GM23338 (cell line): ENCODE results near the gene CWC15. TPM values are rescaled to one million over a fixed set of nuclear protein-coding genes. Genes with fewer than 3 reads are reported as not detected.

Experiments used
- ATAC-seq: fragments of 200-7000 bp; cut with Tn5 transposase; 3 replicates; pipeline ENCODE4 v1.9.1; 2020
- DNase-seq: peaks from one replicate; pipeline ENCODE4 v3.0.0-alpha.2; 2015; ENCODE audit warnings: low spot score
- H2AFZ ChIP-seq: fragments of 200-600 bp; sonication (generic); 2 replicates; pipeline ENCODE4 v1.8.0; 2016; ENCODE audit warnings: antibody characterized with exemption, mild to moderate bottlenecking, moderate library complexity
- H3F3A ChIP-seq: fragments of 200-600 bp; sonication (generic); replicated peaks from 2 replicates; pipeline ENCODE4 v1.8.0; 2017; ENCODE audit warnings: antibody characterized with exemption, mixed run types, low read depth
- H3K27ac ChIP-seq: fragments of 200-600 bp; sonication (generic); 2 replicates; pipeline ENCODE4 v1.6.1; 2016; ENCODE audit warnings: low read depth
- H3K27me3 ChIP-seq: fragments of 200-600 bp; sonication (generic); 2 replicates; pipeline ENCODE4 v1.8.0; 2016; ENCODE audit warnings: mild to moderate bottlenecking, mixed run types, moderate library complexity; ENCODE audit not compliant: insufficient read depth
- H3K36me3 ChIP-seq: fragments of 200-600 bp; sonication (generic); 2 replicates; pipeline ENCODE4 v1.8.0; 2016; ENCODE audit warnings: mild to moderate bottlenecking; ENCODE audit not compliant: insufficient read depth
- H3K4me1 ChIP-seq: fragments of 200-600 bp; sonication (generic); 2 replicates; pipeline ENCODE4 v1.8.0; 2016; ENCODE audit warnings: mild to moderate bottlenecking, moderate library complexity; ENCODE audit not compliant: insufficient read depth
- H3K4me2 ChIP-seq: fragments of 200-600 bp; sonication (generic); 2 replicates; pipeline ENCODE4 v1.7.1; 2017; ENCODE audit warnings: mixed run types
- H3K4me3 ChIP-seq: fragments of 200-600 bp; sonication (generic); 2 replicates; pipeline ENCODE4 v1.6.1; 2016; ENCODE audit warnings: mixed run types
- H3K79me2 ChIP-seq: fragments of 200-600 bp; sonication (generic); replicated peaks from 2 replicates; pipeline ENCODE4 v1.8.0; 2017; ENCODE audit warnings: mild to moderate bottlenecking; ENCODE audit not compliant: insufficient read depth
- H3K9me2 ChIP-seq: fragments of 200-600 bp; sonication (generic); 2 replicates; pipeline ENCODE4 v1.8.0; 2017; ENCODE audit not compliant: insufficient read depth
- H4K20me1 ChIP-seq: fragments of 200-600 bp; sonication (generic); replicated peaks from 2 replicates; pipeline ENCODE4 v1.8.0; 2017; ENCODE audit warnings: mild to moderate bottlenecking; ENCODE audit not compliant: insufficient read depth
- H3K27ac Mint-ChIP-seq: 2 replicates; pipeline ENCODE4 v1.8.0; 2020; ENCODE audit warnings: inconsistent platforms, mild to moderate bottlenecking, moderate library complexity, mixed read lengths
- H3K27me3 Mint-ChIP-seq: 3 replicates; pipeline ENCODE4 v1.8.0; 2022; ENCODE audit warnings: low read depth, mild to moderate bottlenecking, moderate library complexity, mixed read lengths, inconsistent platforms; ENCODE audit not compliant: insufficient read depth, poor library complexity
- H3K36me3 Mint-ChIP-seq: 3 replicates; pipeline ENCODE4 v1.8.0; 2021; ENCODE audit warnings: low read depth, mild to moderate bottlenecking, inconsistent platforms, moderate library complexity, mixed read lengths
- H3K4me1 Mint-ChIP-seq: 3 replicates; pipeline ENCODE4 v1.8.0; 2020; ENCODE audit warnings: mild to moderate bottlenecking, inconsistent platforms, mixed read lengths
- H3K4me3 Mint-ChIP-seq: 3 replicates; pipeline ENCODE4 v1.8.0; 2021; ENCODE audit warnings: moderate library complexity, mild to moderate bottlenecking, inconsistent platforms, mixed read lengths
- H3K9me3 Mint-ChIP-seq: 3 replicates; pipeline ENCODE4 v1.8.0; 2020; ENCODE audit warnings: moderate library complexity, mild to moderate bottlenecking, inconsistent platforms, mixed read lengths
- CREB1 ChIP-seq: fragments of 250-450 bp; sonication (Bioruptor Pico); IDR thresholded peaks from 2 replicates; pipeline ENCODE4 v1.5.0; 2020; ENCODE audit warnings: low read depth, mild to moderate bottlenecking, moderate library complexity
- ETS1 ChIP-seq: IDR thresholded peaks from 2 replicates; pipeline ENCODE4 v1.6.1; 2016; ENCODE audit warnings: antibody characterized with exemption
- EZH2 ChIP-seq: fragments of 200-600 bp; sonication (generic); IDR thresholded peaks from one replicate; pipeline ENCODE4 v1.8.0; 2017; ENCODE audit warnings: antibody characterized with exemption, mild to moderate bottlenecking, low read depth; ENCODE audit not compliant: unreplicated experiment
- EZH2phosphoT487 ChIP-seq: fragments of 200-600 bp; sonication (generic); IDR thresholded peaks from one replicate; pipeline ENCODE4 v1.8.1; 2018; ENCODE audit warnings: antibody characterized with exemption; ENCODE audit not compliant: unreplicated experiment
- JUNB ChIP-seq: IDR thresholded peaks from one replicate; pipeline ENCODE4 v1.6.1; 2016; ENCODE audit warnings: antibody characterized with exemption; ENCODE audit not compliant: unreplicated experiment
- POLR2AphosphoS5 ChIP-seq: IDR thresholded peaks from 2 replicates; pipeline ENCODE4 v1.6.1; 2016; ENCODE audit warnings: antibody characterized with exemption, low read depth
- STAT1 ChIP-seq: IDR thresholded peaks from one replicate; pipeline ENCODE4 v1.6.1; 2016; ENCODE audit warnings: antibody characterized with exemption; ENCODE audit not compliant: unreplicated experiment
- ZNF114 ChIP-seq: fragments of 250-450 bp; sonication (Bioruptor Pico); IDR thresholded peaks from 2 replicates; pipeline ENCODE4 v1.5.0; 2020; ENCODE audit warnings: mild to moderate bottlenecking, moderate library complexity
- ZNF331 ChIP-seq: fragments of 250-450 bp; sonication (Bioruptor Pico); IDR thresholded peaks from 2 replicates; pipeline ENCODE4 v1.5.0; 2020; ENCODE audit warnings: low read depth, mild to moderate bottlenecking, moderate library complexity
- polyA plus RNA-seq: library from polyadenylated mRNA; unstranded; fragments of >200 nt; fragmentation: Nextera tagmentation; extraction: Ambion mirVana; gene quantifications from 2 replicates; pipeline ENCODE4 v1.2.1, GENCODE V29; 2016
- total RNA-seq: library from RNA; depleted of rRNA; stranded (reverse); fragments of >200 nt; shearing (Covaris generic); gene quantifications from 2 replicates; pipeline ENCODE4 v1.2.3, GENCODE V29; 2014
- TF ChIP-seq, protein P1 (sequence below): IDR thresholded peaks from one replicate; pipeline ENCODE4 v1.6.1; 2018; ENCODE audit warnings: antibody characterized with exemption; ENCODE audit not compliant: unreplicated experiment
- TF ChIP-seq, protein P2 (sequence below), 2 experiments: fragments of 200-600 bp in 1 of 2; sonication (generic) in 1 of 2; conservative IDR thresholded peaks; 2 replicates each; pipeline versions ENCODE4 v1.5.1 to v1.6.1; 2016 to 2017; ENCODE audit warnings: antibody characterized with exemption in 2 of 2, low read depth in 2 of 2, mild to moderate bottlenecking in 2 of 2, moderate library complexity in 1 of 2

Gene CWC15
- total and polyA plus RNA-seq, 2 experiments from 2014 or later, result 31.9 to 168 TPM

DNA sequence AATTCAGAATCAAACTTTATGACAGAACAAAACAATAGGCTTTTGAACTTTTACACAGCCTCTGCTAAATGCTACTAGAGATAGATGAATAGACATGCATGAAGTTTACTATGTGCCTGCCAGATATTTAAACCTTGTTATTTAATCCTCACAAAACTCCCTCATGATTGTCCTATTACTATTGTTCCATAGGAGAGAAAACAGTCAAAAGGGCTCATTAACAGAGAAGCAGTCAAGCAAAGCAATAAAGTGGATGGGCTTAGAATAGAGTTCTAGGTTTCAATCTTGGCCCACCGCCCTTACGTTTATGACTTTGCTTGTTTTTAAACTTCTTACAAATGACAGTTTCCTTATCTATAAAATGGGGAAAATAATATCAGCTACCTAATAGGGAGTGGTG is 12.9 kb downstream of the CWC15 start (continued):
- TF ChIP-seq, protein P1, sequence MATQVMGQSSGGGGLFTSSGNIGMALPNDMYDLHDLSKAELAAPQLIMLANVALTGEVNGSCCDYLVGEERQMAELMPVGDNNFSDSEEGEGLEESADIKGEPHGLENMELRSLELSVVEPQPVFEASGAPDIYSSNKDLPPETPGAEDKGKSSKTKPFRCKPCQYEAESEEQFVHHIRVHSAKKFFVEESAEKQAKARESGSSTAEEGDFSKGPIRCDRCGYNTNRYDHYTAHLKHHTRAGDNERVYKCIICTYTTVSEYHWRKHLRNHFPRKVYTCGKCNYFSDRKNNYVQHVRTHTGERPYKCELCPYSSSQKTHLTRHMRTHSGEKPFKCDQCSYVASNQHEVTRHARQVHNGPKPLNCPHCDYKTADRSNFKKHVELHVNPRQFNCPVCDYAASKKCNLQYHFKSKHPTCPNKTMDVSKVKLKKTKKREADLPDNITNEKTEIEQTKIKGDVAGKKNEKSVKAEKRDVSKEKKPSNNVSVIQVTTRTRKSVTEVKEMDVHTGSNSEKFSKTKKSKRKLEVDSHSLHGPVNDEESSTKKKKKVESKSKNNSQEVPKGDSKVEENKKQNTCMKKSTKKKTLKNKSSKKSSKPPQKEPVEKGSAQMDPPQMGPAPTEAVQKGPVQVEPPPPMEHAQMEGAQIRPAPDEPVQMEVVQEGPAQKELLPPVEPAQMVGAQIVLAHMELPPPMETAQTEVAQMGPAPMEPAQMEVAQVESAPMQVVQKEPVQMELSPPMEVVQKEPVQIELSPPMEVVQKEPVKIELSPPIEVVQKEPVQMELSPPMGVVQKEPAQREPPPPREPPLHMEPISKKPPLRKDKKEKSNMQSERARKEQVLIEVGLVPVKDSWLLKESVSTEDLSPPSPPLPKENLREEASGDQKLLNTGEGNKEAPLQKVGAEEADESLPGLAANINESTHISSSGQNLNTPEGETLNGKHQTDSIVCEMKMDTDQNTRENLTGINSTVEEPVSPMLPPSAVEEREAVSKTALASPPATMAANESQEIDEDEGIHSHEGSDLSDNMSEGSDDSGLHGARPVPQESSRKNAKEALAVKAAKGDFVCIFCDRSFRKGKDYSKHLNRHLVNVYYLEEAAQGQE, result no peak
- TF ChIP-seq EZH2, result no peak
- no peak for TF ChIP-seq STAT1
- TF ChIP-seq ZNF331 (CRISPR knock-in tag), result no peak

GRCh38 chr11:94959179-94959578 is 14.2 kb downstream of the CWC15 start:
- no peak overlapping the region for H3K4me2 ChIP-seq
- H3K4me3 ChIP-seq, result no peak overlapping the region
- peaks cover 24% of the 10 kb centered on the region for H3K36me3 ChIP-seq
- Mint-ChIP-seq H3K27me3 (no peaks in the 10 kb centered on the region), H3K27ac (no peak overlapping the region), H3K4me1 (no peaks in the 10 kb centered on the region), H3K9me3 (no peaks in the 10 kb centered on the region), H3K36me3 (peaks cover 13% of the 10 kb centered on the region), H3K4me3 (no peak overlapping the region)
- ATAC-seq, result no peak
- TF ChIP-seq, protein P2, sequence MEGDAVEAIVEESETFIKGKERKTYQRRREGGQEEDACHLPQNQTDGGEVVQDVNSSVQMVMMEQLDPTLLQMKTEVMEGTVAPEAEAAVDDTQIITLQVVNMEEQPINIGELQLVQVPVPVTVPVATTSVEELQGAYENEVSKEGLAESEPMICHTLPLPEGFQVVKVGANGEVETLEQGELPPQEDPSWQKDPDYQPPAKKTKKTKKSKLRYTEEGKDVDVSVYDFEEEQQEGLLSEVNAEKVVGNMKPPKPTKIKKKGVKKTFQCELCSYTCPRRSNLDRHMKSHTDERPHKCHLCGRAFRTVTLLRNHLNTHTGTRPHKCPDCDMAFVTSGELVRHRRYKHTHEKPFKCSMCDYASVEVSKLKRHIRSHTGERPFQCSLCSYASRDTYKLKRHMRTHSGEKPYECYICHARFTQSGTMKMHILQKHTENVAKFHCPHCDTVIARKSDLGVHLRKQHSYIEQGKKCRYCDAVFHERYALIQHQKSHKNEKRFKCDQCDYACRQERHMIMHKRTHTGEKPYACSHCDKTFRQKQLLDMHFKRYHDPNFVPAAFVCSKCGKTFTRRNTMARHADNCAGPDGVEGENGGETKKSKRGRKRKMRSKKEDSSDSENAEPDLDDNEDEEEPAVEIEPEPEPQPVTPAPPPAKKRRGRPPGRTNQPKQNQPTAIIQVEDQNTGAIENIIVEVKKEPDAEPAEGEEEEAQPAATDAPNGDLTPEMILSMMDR (conservative IDR thresholded peaks at IDR 0.05; ENCODE audit: low read depth in 2 of 2), result no peak
- TF ChIP-seq CREB1 (CRISPR knock-in tag) (no peak), ZNF331 (CRISPR knock-in tag) (no peak), EZH2phosphoT487 (no peak), STAT1 (no peak), ETS1 (no peak), ZNF114 (CRISPR knock-in tag) (no peak), EZH2 (no peak), POLR2AphosphoS5 (no peak), JUNB (no peak)
- H3K79me2 ChIP-seq, result no peaks in the 10 kb centered on the region
- H3K9me2 ChIP-seq, result no peaks in the 10 kb centered on the region
- no peak for DNase-seq
- no peaks in the 10 kb centered on the region for H3K27me3 ChIP-seq
- H3K4me1 ChIP-seq, result no peaks in the 10 kb centered on the region
- no peaks in the 10 kb centered on the region for H3F3A ChIP-seq
- H4K20me1 ChIP-seq, result peaks cover 2% of the 10 kb centered on the region; the same call in 1 of the 2 replicates
- no peak overlapping the region for H2AFZ ChIP-seq
- H3K27ac ChIP-seq, result no peak overlapping the region
